ENCODE results near the gene LRRFIP2.
"Not testable (repeated sequence)": the region's sequence is repeated elsewhere in the genome, so short reads cannot be mapped to it uniquely, and the experiment has no call there.

The LRRFIP2 gene

GRCh38 chr3:37208576-37208975 lies 34.2 kb upstream of the LRRFIP2 start:
- not testable (repeated sequence) for H3K9me3 ChIP-seq (ENCODE audit: control insufficient read depth, insufficient read depth, low read length); H3K27ac ChIP-seq (ENCODE audit: low read depth, low read length); H3K36me3 ChIP-seq (ENCODE audit: control insufficient read depth, insufficient read depth, low read length); H3K4me3 ChIP-seq (ENCODE audit: low read depth, low read length); H3K27me3 ChIP-seq (ENCODE audit: control insufficient read depth, insufficient read depth, low read length); H3K4me1 ChIP-seq (ENCODE audit: control insufficient read depth, insufficient read depth, low read length); H3K9ac ChIP-seq (ENCODE audit: low read depth, low read length)

- not testable (repeated sequence) for H3K4me3 ChIP-seq (ENCODE audit: low read depth, low read length); H3K9ac ChIP-seq (ENCODE audit: low read depth, low read length); H3K4me1 ChIP-seq (ENCODE audit: control insufficient read depth, insufficient read depth, low read length); H3K27me3 ChIP-seq (ENCODE audit: control insufficient read depth, insufficient read depth, low read length); H3K36me3 ChIP-seq (ENCODE audit: control insufficient read depth, insufficient read depth, low read length); H3K9me3 ChIP-seq (ENCODE audit: control insufficient read depth, insufficient read depth, low read length); H3K27ac ChIP-seq (ENCODE audit: low read depth, low read length)
These were observed 33.6 kb upstream of the LRRFIP2 start for GRCh38 chr3:37208008-37208407.

GRCh38 chr3:37206041-37206440 lies 31.7 kb upstream of the LRRFIP2 start:
- H3K27me3 ChIP-seq (ENCODE audit: control insufficient read depth, insufficient read depth, low read length); H3K9ac ChIP-seq (ENCODE audit: low read depth, low read length); H3K27ac ChIP-seq (ENCODE audit: low read depth, low read length); H3K4me1 ChIP-seq (ENCODE audit: control insufficient read depth, insufficient read depth, low read length); H3K36me3 ChIP-seq (ENCODE audit: control insufficient read depth, insufficient read depth, low read length); H3K4me3 ChIP-seq (ENCODE audit: low read depth, low read length); H3K9me3 ChIP-seq (ENCODE audit: control insufficient read depth, insufficient read depth, low read length): not testable (repeated sequence)

- no peak overlapping the region for H3K27ac ChIP-seq (ENCODE audit: low read depth, low read length)
- no peaks in the 10 kb centered on the region for H3K4me1 ChIP-seq (ENCODE audit: control insufficient read depth, insufficient read depth, low read length)
- H3K27me3 ChIP-seq (ENCODE audit: control insufficient read depth, insufficient read depth, low read length) = no peaks in the 10 kb centered on the region
- no peak overlapping the region for H3K4me3 ChIP-seq (ENCODE audit: low read depth, low read length)
- no peaks in the 10 kb centered on the region for H3K36me3 ChIP-seq (ENCODE audit: control insufficient read depth, insufficient read depth, low read length)
- no peak overlapping the region for H3K9ac ChIP-seq (ENCODE audit: low read depth, low read length)
- H3K9me3 ChIP-seq (ENCODE audit: control insufficient read depth, insufficient read depth, low read length) = no peaks in the 10 kb centered on the region
These were observed 29.9 kb upstream of the LRRFIP2 start for GRCh38 chr3:37204314-37204713.

GRCh38 chr3:37202035-37202434 lies 27.7 kb upstream of the LRRFIP2 start:
- no peaks in the 10 kb centered on the region for H3K27me3 ChIP-seq (ENCODE audit: control insufficient read depth, insufficient read depth, low read length)
- no peaks in the 10 kb centered on the region for H3K9me3 ChIP-seq (ENCODE audit: control insufficient read depth, insufficient read depth, low read length)
- no peak overlapping the region for H3K27ac ChIP-seq (ENCODE audit: low read depth, low read length)
- H3K4me1 ChIP-seq (ENCODE audit: control insufficient read depth, insufficient read depth, low read length) = no peaks in the 10 kb centered on the region
- H3K4me3 ChIP-seq (ENCODE audit: low read depth, low read length) = no peak overlapping the region
- H3K9ac ChIP-seq (ENCODE audit: low read depth, low read length) = no peak overlapping the region
- H3K36me3 ChIP-seq (ENCODE audit: control insufficient read depth, insufficient read depth, low read length) = no peaks in the 10 kb centered on the region

- Histone ChIP-seq H3K27me3 (ENCODE audit: control insufficient read depth, insufficient read depth, low read length) (no peaks in the 10 kb centered on the region), H3K9me3 (ENCODE audit: control insufficient read depth, insufficient read depth, low read length) (no peaks in the 10 kb centered on the region), H3K27ac (ENCODE audit: low read depth, low read length) (no peak overlapping the region), H3K4me3 (ENCODE audit: low read depth, low read length) (no peak overlapping the region), H3K4me1 (ENCODE audit: control insufficient read depth, insufficient read depth, low read length) (no peaks in the 10 kb centered on the region), H3K36me3 (ENCODE audit: control insufficient read depth, insufficient read depth, low read length) (no peaks in the 10 kb centered on the region), H3K9ac (ENCODE audit: low read depth, low read length) (no peak overlapping the region)
These were observed 25.8 kb upstream of the LRRFIP2 start for GRCh38 chr3:37200141-37200540.

- no peaks in the 10 kb centered on the region for H3K36me3 ChIP-seq (ENCODE audit: control insufficient read depth, insufficient read depth, low read length)
- H3K9ac ChIP-seq (ENCODE audit: low read depth, low read length) = no peak overlapping the region
- H3K4me1 ChIP-seq (ENCODE audit: control insufficient read depth, insufficient read depth, low read length) = no peaks in the 10 kb centered on the region
- no peak overlapping the region for H3K27ac ChIP-seq (ENCODE audit: low read depth, low read length)
- no peak overlapping the region for H3K4me3 ChIP-seq (ENCODE audit: low read depth, low read length)
- H3K27me3 ChIP-seq (ENCODE audit: control insufficient read depth, insufficient read depth, low read length) = no peaks in the 10 kb centered on the region
- H3K9me3 ChIP-seq (ENCODE audit: control insufficient read depth, insufficient read depth, low read length) = no peaks in the 10 kb centered on the region
These were observed 24.6 kb upstream of the LRRFIP2 start for GRCh38 chr3:37198996-37199395.

GRCh38 chr3:37198547-37198946 lies 24.2 kb upstream of the LRRFIP2 start:
- Histone ChIP-seq H3K4me3 (ENCODE audit: low read depth, low read length) (no peak overlapping the region), H3K9ac (ENCODE audit: low read depth, low read length) (no peak overlapping the region), H3K27ac (ENCODE audit: low read depth, low read length) (no peak overlapping the region), H3K9me3 (ENCODE audit: control insufficient read depth, insufficient read depth, low read length) (no peaks in the 10 kb centered on the region), H3K36me3 (ENCODE audit: control insufficient read depth, insufficient read depth, low read length) (no peaks in the 10 kb centered on the region), H3K4me1 (ENCODE audit: control insufficient read depth, insufficient read depth, low read length) (no peaks in the 10 kb centered on the region), H3K27me3 (ENCODE audit: control insufficient read depth, insufficient read depth, low read length) (no peaks in the 10 kb centered on the region)

GRCh38 chr3:37197810-37198371 lies 23.5 kb upstream of the LRRFIP2 start:
- Histone ChIP-seq H3K4me1 (ENCODE audit: control insufficient read depth, insufficient read depth, low read length) (no peaks in the 10 kb centered on the region), H3K4me3 (ENCODE audit: low read depth, low read length) (no peak overlapping the region), H3K9me3 (ENCODE audit: control insufficient read depth, insufficient read depth, low read length) (no peaks in the 10 kb centered on the region), H3K27me3 (ENCODE audit: control insufficient read depth, insufficient read depth, low read length) (no peaks in the 10 kb centered on the region), H3K9ac (ENCODE audit: low read depth, low read length) (no peak overlapping the region), H3K36me3 (ENCODE audit: control insufficient read depth, insufficient read depth, low read length) (no peaks in the 10 kb centered on the region), H3K27ac (ENCODE audit: low read depth, low read length) (peak overlapping the region; percentile 23)

- H3K27me3 ChIP-seq (ENCODE audit: control insufficient read depth, insufficient read depth, low read length) = no peaks in the 10 kb centered on the region
- H3K4me1 ChIP-seq (ENCODE audit: control insufficient read depth, insufficient read depth, low read length) = no peaks in the 10 kb centered on the region
- H3K36me3 ChIP-seq (ENCODE audit: control insufficient read depth, insufficient read depth, low read length) = no peaks in the 10 kb centered on the region
- no peak overlapping the region for H3K9ac ChIP-seq (ENCODE audit: low read depth, low read length)
- H3K4me3 ChIP-seq (ENCODE audit: low read depth, low read length) = no peak overlapping the region
- H3K27ac ChIP-seq (ENCODE audit: low read depth, low read length) = no peak overlapping the region
- no peaks in the 10 kb centered on the region for H3K9me3 ChIP-seq (ENCODE audit: control insufficient read depth, insufficient read depth, low read length)
These were observed 20.2 kb upstream of the LRRFIP2 start for GRCh38 chr3:37194533-37194932.

GRCh38 chr3:37190667-37191066 lies 16.3 kb upstream of the LRRFIP2 start:
- no peak overlapping the region for H3K9ac ChIP-seq (ENCODE audit: low read depth, low read length)
- H3K4me1 ChIP-seq (ENCODE audit: control insufficient read depth, insufficient read depth, low read length) = no peaks in the 10 kb centered on the region
- H3K27me3 ChIP-seq (ENCODE audit: control insufficient read depth, insufficient read depth, low read length) = no peaks in the 10 kb centered on the region
- no peak overlapping the region for H3K4me3 ChIP-seq (ENCODE audit: low read depth, low read length)
- H3K9me3 ChIP-seq (ENCODE audit: control insufficient read depth, insufficient read depth, low read length) = no peaks in the 10 kb centered on the region
- no peak overlapping the region for H3K27ac ChIP-seq (ENCODE audit: low read depth, low read length)
- H3K36me3 ChIP-seq (ENCODE audit: control insufficient read depth, insufficient read depth, low read length) = no peaks in the 10 kb centered on the region

GRCh38 chr3:37189109-37189508 lies 14.7 kb upstream of the LRRFIP2 start:
- H3K9ac ChIP-seq (ENCODE audit: low read depth, low read length) = no peak overlapping the region
- no peaks in the 10 kb centered on the region for H3K27me3 ChIP-seq (ENCODE audit: control insufficient read depth, insufficient read depth, low read length)
- H3K4me1 ChIP-seq (ENCODE audit: control insufficient read depth, insufficient read depth, low read length) = no peaks in the 10 kb centered on the region
- H3K9me3 ChIP-seq (ENCODE audit: control insufficient read depth, insufficient read depth, low read length) = no peaks in the 10 kb centered on the region
- H3K36me3 ChIP-seq (ENCODE audit: control insufficient read depth, insufficient read depth, low read length) = no peaks in the 10 kb centered on the region
- H3K4me3 ChIP-seq (ENCODE audit: low read depth, low read length) = no peak overlapping the region
- no peak overlapping the region for H3K27ac ChIP-seq (ENCODE audit: low read depth, low read length)

Measured in HUES48 (cell line).